A673 (cell line): ENCODE results near the gene FAM217A. TPM values are rescaled to one million over a fixed set of nuclear protein-coding genes. Genes with fewer than 3 reads are reported as not detected.

Experiments used
- BruUV-seq: library from RNA; stranded (reverse); fragments of 400-500 nt; replicated peaks from 2 replicates; lab custom pipeline; 2021; lab: Mats Ljungman, UMichigan
- CTCF ChIA-PET: fragments of 300-600 bp; sonication (Branson Sonifier 250); formaldehyde crosslinking; loops from one replicate; lab custom pipeline; 2022; ENCODE audit warnings: antibody characterized with exemption; lab: Charles Lee
- POLR2A ChIA-PET: fragments of 300-600 bp; sonication (Branson Sonifier 250); formaldehyde crosslinking; loops from one replicate; lab custom pipeline; 2022; ENCODE audit warnings: antibody characterized with exemption; ENCODE audit not compliant: low non-redundant PET; lab: Charles Lee
- DNase-seq: peaks from one replicate; pipeline ENCODE4 v3.0.0-alpha.2; 2015; ENCODE audit warnings: low spot score
- H3K27ac ChIP-seq: fragments of 200-600 bp; sonication (generic); 2 replicates; pipeline ENCODE4 v1.5.1; 2016; ENCODE audit warnings: mixed run types, low read depth, mild to moderate bottlenecking, mixed read lengths, antibody characterized with exemption, low read length; ENCODE audit not compliant: poor library complexity, severe bottlenecking
- H3K27me3 ChIP-seq: fragments of 200-600 bp; sonication (generic); replicated peaks from 2 replicates; pipeline ENCODE4 v1.6.1; 2017; ENCODE audit warnings: mixed run types, low read depth, mild to moderate bottlenecking, mixed read lengths, antibody characterized with exemption, low read length; ENCODE audit not compliant: insufficient read depth, poor library complexity
- H3K36me3 ChIP-seq: fragments of 200-600 bp; sonication (generic); 2 replicates; pipeline ENCODE4 v1.6.1; 2016; ENCODE audit warnings: mixed run types, mild to moderate bottlenecking, mixed read lengths, antibody characterized with exemption, low read length; ENCODE audit not compliant: insufficient read depth, poor library complexity, severe bottlenecking
- H3K4me1 ChIP-seq: fragments of 200-600 bp; sonication (generic); 2 replicates; pipeline ENCODE4 v1.6.1; 2017; ENCODE audit warnings: mixed run types, mild to moderate bottlenecking, mixed read lengths, antibody characterized with exemption, low read length; ENCODE audit not compliant: insufficient read depth, poor library complexity, severe bottlenecking
- H3K4me3 ChIP-seq: fragments of 200-600 bp; sonication (generic); 2 replicates; pipeline ENCODE4 v1.5.1; 2016; ENCODE audit warnings: low read depth, mixed run types, mild to moderate bottlenecking, mixed read lengths, low read length; ENCODE audit not compliant: poor library complexity, severe bottlenecking
- H3K9me3 ChIP-seq: fragments of 200-600 bp; sonication (generic); 2 replicates; pipeline ENCODE4 v1.6.1; 2016; ENCODE audit warnings: mixed run types, low read depth, mild to moderate bottlenecking, mixed read lengths, antibody characterized with exemption, low read length; ENCODE audit not compliant: poor library complexity, severe bottlenecking
- EZH2 ChIP-seq: fragments of 200-600 bp; sonication (generic); IDR thresholded peaks from 2 replicates; pipeline ENCODE4 v1.6.1; 2017; ENCODE audit warnings: borderline replicate concordance, low read depth, mild to moderate bottlenecking, mixed read lengths, antibody characterized with exemption, low read length; ENCODE audit not compliant: poor library complexity, severe bottlenecking
- intact Hi-C: fragments of 100-400 bp; cut with micrococcal nuclease; formaldehyde crosslinking; loops from one replicate; pipeline ENCODE4 v1.10.0; 2022; ENCODE audit not compliant: unreplicated experiment
- total RNA-seq: library from RNA; stranded (reverse); gene quantifications from 2 replicates; pipeline ENCODE4 v1.2.3, GENCODE V29; 2021
- TF ChIP-seq, protein P1 (sequence below): fragments of 300-800, 200-600 bp; sonication (generic); conservative IDR thresholded peaks from 2 replicates; pipeline ENCODE4 v1.5.1; 2017; ENCODE audit warnings: low read depth, mild to moderate bottlenecking, antibody characterized with exemption, low read length, moderate library complexity, mixed read lengths

Gene FAM217A
- total RNA-seq, 1 experiment from 2014 or later: not detected

DNA sequence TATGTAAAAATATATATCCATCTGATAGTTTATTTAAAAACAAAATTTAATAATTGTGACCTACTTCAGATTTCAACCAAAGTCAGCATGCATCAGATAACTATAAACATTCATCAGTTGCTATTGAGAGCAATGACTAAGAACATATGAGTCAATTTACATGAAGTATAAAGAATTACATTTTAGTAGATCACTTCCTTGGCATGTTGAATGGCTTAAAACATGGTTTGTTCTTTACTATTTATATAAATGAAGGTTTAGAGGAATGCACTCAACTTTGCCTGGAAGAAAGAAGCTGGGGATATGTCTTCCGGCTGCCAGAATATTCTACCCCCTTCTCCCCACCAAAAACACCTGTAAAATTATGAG lies 6.4 kb upstream of the FAM217A start:
- Histone ChIP-seq H3K4me3 (no peak overlapping the region), H3K27ac (no peak overlapping the region), H3K27me3 (no peaks in the 10 kb centered on the region), H3K9me3 (no peaks in the 10 kb centered on the region), H3K36me3 (no peaks in the 10 kb centered on the region), H3K4me1 (no peaks in the 10 kb centered on the region)
- TF ChIP-seq, protein P1, sequence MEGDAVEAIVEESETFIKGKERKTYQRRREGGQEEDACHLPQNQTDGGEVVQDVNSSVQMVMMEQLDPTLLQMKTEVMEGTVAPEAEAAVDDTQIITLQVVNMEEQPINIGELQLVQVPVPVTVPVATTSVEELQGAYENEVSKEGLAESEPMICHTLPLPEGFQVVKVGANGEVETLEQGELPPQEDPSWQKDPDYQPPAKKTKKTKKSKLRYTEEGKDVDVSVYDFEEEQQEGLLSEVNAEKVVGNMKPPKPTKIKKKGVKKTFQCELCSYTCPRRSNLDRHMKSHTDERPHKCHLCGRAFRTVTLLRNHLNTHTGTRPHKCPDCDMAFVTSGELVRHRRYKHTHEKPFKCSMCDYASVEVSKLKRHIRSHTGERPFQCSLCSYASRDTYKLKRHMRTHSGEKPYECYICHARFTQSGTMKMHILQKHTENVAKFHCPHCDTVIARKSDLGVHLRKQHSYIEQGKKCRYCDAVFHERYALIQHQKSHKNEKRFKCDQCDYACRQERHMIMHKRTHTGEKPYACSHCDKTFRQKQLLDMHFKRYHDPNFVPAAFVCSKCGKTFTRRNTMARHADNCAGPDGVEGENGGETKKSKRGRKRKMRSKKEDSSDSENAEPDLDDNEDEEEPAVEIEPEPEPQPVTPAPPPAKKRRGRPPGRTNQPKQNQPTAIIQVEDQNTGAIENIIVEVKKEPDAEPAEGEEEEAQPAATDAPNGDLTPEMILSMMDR: no peak
- no peak for TF ChIP-seq EZH2
- no TSS peak for BruUV-seq
- CTCF ChIA-PET: no interaction called here
- intact Hi-C loops: no loop called here
- POLR2A ChIA-PET: no interaction called here
- no peak for DNase-seq

DNA sequence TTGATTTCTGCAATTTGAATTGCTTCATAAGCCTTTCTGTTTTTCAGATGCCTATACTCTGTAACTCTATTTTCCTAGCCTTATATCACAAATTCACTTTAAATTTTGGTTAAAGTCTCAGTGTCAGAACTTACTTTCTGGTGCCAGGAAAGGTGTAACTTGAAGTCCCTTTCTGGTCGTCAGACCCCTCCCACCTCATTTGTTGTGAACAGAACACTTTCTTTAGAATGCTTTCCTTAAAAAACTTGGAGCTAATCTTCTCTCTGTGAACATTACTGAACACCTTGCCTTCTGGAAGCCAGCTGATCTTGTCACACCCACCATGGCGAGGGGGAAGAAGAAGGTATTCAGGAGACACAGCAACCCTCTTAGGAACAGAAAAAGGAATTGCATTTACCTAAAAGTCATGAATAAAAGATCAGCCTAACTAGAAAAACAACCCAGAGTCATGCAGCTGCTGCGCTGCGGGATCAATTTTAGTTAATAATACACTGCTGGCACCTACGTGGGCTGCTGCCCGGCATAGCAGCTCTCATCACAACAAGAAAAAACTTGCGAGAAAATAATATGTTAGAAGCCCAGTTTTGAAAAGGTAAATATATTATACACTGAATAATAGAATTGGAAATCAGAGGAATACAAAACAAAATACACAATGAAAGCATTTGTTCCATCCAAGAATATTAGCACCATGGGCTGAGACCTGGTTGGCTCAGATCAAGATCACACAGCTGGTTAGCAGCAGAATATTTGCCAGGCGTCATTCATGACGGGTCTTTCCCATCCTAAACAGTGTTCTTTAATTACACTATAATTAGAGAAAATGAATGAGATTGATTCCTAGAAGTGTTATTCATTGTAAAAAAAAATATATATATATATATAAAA lies 5.8 kb upstream of the FAM217A start:
- Histone ChIP-seq H3K36me3 (no peaks in the 10 kb centered on the region), H3K4me1 (no peaks in the 10 kb centered on the region), H3K27me3 (no peaks in the 10 kb centered on the region), H3K27ac (no peak overlapping the region), H3K9me3 (no peaks in the 10 kb centered on the region), H3K4me3 (no peak overlapping the region)
- POLR2A ChIA-PET: no interaction called here
- DNase-seq: no peak
- CTCF ChIA-PET: no interaction called here
- no peak for TF ChIP-seq EZH2
- TF ChIP-seq, protein P1: no peak
- BruUV-seq: no TSS peak
- intact Hi-C loops: no loop called here

DNA sequence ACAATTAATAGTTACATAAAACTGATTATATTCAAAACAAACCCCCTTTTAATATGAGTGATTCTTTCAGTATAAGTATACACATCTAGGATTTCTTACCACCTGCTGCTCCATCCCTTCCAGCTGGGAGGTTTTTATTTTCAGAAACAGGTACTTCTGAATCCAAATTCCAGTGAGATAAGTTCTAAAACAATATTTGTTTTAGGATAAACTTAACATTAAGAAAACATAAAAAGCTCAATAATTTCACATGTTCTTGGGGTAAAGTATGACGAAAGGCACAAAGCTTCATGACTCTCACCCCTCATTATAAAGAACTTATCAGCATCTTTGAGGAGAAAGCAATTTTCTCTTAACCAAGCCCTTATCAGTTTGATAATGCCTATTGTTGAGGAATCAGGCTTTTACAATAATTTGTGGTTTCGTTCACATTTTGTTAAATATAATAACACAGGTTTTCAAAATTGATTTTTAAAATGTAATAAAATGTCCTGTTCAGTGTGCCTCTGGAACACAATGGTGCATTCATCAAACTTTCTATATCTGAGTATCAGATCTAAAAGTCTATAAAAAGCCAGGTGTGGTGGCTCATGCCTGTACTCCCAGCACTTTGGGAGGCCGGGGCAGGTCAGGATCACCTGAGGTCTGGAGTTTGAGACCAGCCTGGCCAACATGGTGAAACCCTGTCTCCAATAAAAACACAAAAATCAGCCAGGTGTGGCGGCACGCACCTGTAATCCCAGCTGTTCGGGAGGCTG lies 4.3 kb downstream of the FAM217A start:
- intact Hi-C loops: no loop called here
- Histone ChIP-seq H3K27ac (no peak overlapping the region), H3K9me3 (no peaks in the 10 kb centered on the region), H3K4me3 (no peak overlapping the region), H3K27me3 (no peaks in the 10 kb centered on the region), H3K4me1 (no peaks in the 10 kb centered on the region), H3K36me3 (no peaks in the 10 kb centered on the region)
- no peak for DNase-seq
- no TSS peak for BruUV-seq
- TF ChIP-seq, protein P1: no peak
- no peak for TF ChIP-seq EZH2
- ChIA-PET POLR2A (no interaction called here), CTCF (no interaction called here)
